Measurements from ENCODE around the gene WDR90. TPM values are rescaled to one million over a fixed set of nuclear protein-coding genes. Genes with fewer than 3 reads are reported as not detected.

The WDR90 gene
- total and polyA plus RNA-seq, 2 donors from 2014 or later, result 10.6 to 51.6 TPM

GRCh38 chr16:667113-667779 lies 18.1 kb downstream of the WDR90 start:
- H3K4me3 ChIP-seq (ENCODE audit: low read length in 3 of 3), result peak overlapping the region in 2 of 3 donors; percentile 6 to 77
- DNase-seq (no peak), FAIRE-seq (no peak)
- H3K4me1 ChIP-seq (ENCODE audit: control insufficient read depth in 2 of 3, insufficient read depth in 2 of 3, low read depth in 1 of 3, low read length in 3 of 3), result peaks cover 0 to 14% (median 4%) of the 10 kb centered on the region in 3 donors
- H3K9me3 ChIP-seq (ENCODE audit: control insufficient read depth in 2 of 3, insufficient read depth in 1 of 3, low read length in 3 of 3), result no peaks in the 10 kb centered on the region
- H3K27me3 ChIP-seq (ENCODE audit: control insufficient read depth, insufficient read depth, low read length), result no peaks in the 10 kb centered on the region
- H3K9ac ChIP-seq (ENCODE audit: low read length in 3 of 3), result peak overlapping the region in 2 of 3 donors; percentile 33 to 61
- intact Hi-C loops (cut with DNase I), result no loop called here
- TF ChIP-seq CTCF (IDR thresholded peaks at IDR 0.05; ENCODE audit: borderline replicate concordance, extremely low read depth, insufficient read depth), result no peak
- peak overlapping the region; percentile 2 to 9 for H3K27ac ChIP-seq (ENCODE audit: low read depth in 2 of 2, low read length in 2 of 2)
- H3K36me3 ChIP-seq (ENCODE audit: control insufficient read depth in 2 of 3, insufficient read depth in 3 of 3, low read length in 3 of 3), result peaks cover 0 to 12% (median 3%) of the 10 kb centered on the region in 3 donors

GRCh38 chr16:667780-668518 lies 18.8 kb downstream of the WDR90 start, which contains the start of gene RHOT2:
Gene RHOT2, plus strand, starts transcription at chr16:668132. Its CDS starts 68 bp downstream, at chr16:668200.
- peaks cover 0 to 14% (median 4%) of the 10 kb centered on the region in 3 donors for H3K4me1 ChIP-seq (ENCODE audit: control insufficient read depth in 2 of 3, insufficient read depth in 2 of 3, low read depth in 1 of 3, low read length in 3 of 3)
- peak within 1 kb of the TSS in 2 of 3 donors; percentile 77 to 87 for H3K9ac ChIP-seq (ENCODE audit: low read length in 3 of 3)
- no peak for FAIRE-seq
- H3K36me3 ChIP-seq (ENCODE audit: control insufficient read depth in 2 of 3, insufficient read depth in 3 of 3, low read length in 3 of 3), result peaks cover 0 to 12% (median 8%) of the 10 kb centered on the region in 3 donors
- peak within 1 kb of the TSS; percentile 17 to 43 for H3K27ac ChIP-seq (ENCODE audit: low read depth in 2 of 2, low read length in 2 of 2)
- no peaks in the 10 kb centered on the region for H3K9me3 ChIP-seq (ENCODE audit: control insufficient read depth in 2 of 3, insufficient read depth in 1 of 3, low read length in 3 of 3)
- intact Hi-C loops (cut with DNase I), result no loop called here
- H3K27me3 ChIP-seq (ENCODE audit: control insufficient read depth, insufficient read depth, low read length), result no peaks in the 10 kb centered on the region
- TF ChIP-seq CTCF (IDR thresholded peaks at IDR 0.05; ENCODE audit: borderline replicate concordance, extremely low read depth, insufficient read depth), result peak; percentile 83
- peak; percentile 94 to 98 (median 96) for DNase-seq
- peak within 1 kb of the TSS; percentile 39 to 77 (median 49) for H3K4me3 ChIP-seq (ENCODE audit: low read length in 3 of 3)

- Histone ChIP-seq H3K4me3 (ENCODE audit: low read length in 3 of 3) (peak overlapping the region; percentile 39 to 77 (median 49)), H3K9ac (ENCODE audit: low read length in 3 of 3) (peak overlapping the region in 2 of 3 donors; percentile 77 to 87), H3K27ac (ENCODE audit: low read depth in 2 of 2, low read length in 2 of 2) (peak overlapping the region; percentile 17 to 43), H3K4me1 (ENCODE audit: control insufficient read depth in 2 of 3, insufficient read depth in 2 of 3, low read depth in 1 of 3, low read length in 3 of 3) (peaks cover 0 to 14% (median 4%) of the 10 kb centered on the region in 3 donors), H3K27me3 (ENCODE audit: control insufficient read depth, insufficient read depth, low read length) (no peaks in the 10 kb centered on the region), H3K36me3 (ENCODE audit: control insufficient read depth in 2 of 3, insufficient read depth in 3 of 3, low read length in 3 of 3) (peaks cover 0 to 12% (median 10%) of the 10 kb centered on the region in 3 donors), H3K9me3 (ENCODE audit: control insufficient read depth in 2 of 3, insufficient read depth in 1 of 3, low read length in 3 of 3) (no peaks in the 10 kb centered on the region)
- FAIRE-seq (no peak), DNase-seq (no peak)
- intact Hi-C loops (cut with DNase I), result no loop called here
- TF ChIP-seq CTCF (IDR thresholded peaks at IDR 0.05; ENCODE audit: borderline replicate concordance, extremely low read depth, insufficient read depth), result no peak
Observed at GRCh38 chr16:668519-669171, 19.5 kb downstream of the WDR90 start.

All from kidney (tissue), 14 donors.